ENCODE results near the gene SRP72. TPM values are rescaled to one million over a fixed set of nuclear protein-coding genes. Genes with fewer than 3 reads are reported as not detected.
A peak's percentile ranks its signal among the peaks of the same experiment; 100 is the strongest.

Gene SRP72
- total and polyA plus RNA-seq, 7 experiments from 2014 or later, result 98.4 to 174 (median 114) TPM

- Mint-ChIP-seq H3K4me3 (no peak overlapping the region), H3K27me3 (no peaks in the 10 kb centered on the region), H3K27ac (no peak overlapping the region), H3K9me3 (peaks cover 0 to 2% (median 0%) of the 10 kb centered on the region in 11 donors), H3K4me1 (peaks cover 1 to 37% (median 24%) of the 10 kb centered on the region in 7 donors), H3K36me3 (peaks cover 0 to 5% (median 0%) of the 10 kb centered on the region in 5 donors)
- no peaks in the 10 kb centered on the region for H3K36me3 ChIP-seq (ENCODE audit: control insufficient read depth in 2 of 3, insufficient read depth in 3 of 3, low read length in 3 of 3)
- intact Hi-C loops (cut with micrococcal nuclease), result loop anchor here in 1 of 2 donors (5.0 kb wide), 1 partner anchor 230 kb away; no protein-coding TSS in a partner anchor
- no peak for DNase-seq
- ChIA-PET CTCF (interaction anchor here (1.0 kb wide), 1 partner anchor 9 kb away, joined by 3 read pairs; the partner anchor contains the start of genes PAICS and PPAT), POLR2A (interaction anchor here (5.3 kb wide), 1 partner anchor 9 kb away, joined by 33 read pairs; the partner anchor contains the start of genes PAICS and PPAT)
- H3K9me3 ChIP-seq (ENCODE audit: control insufficient read depth in 2 of 3, low read length in 3 of 3), result no peaks in the 10 kb centered on the region
- no peak for ATAC-seq
- H3K27me3 ChIP-seq (ENCODE audit: control insufficient read depth in 2 of 2, insufficient read depth in 2 of 2, low read length in 2 of 2), result no peaks in the 10 kb centered on the region
- H3K4me3 ChIP-seq (ENCODE audit: low read length), result no peak overlapping the region
- H3K27ac ChIP-seq (ENCODE audit: low read depth, low read length), result no peak overlapping the region
- H3K4me1 ChIP-seq (ENCODE audit: control insufficient read depth in 2 of 2, insufficient read depth in 2 of 2, low read length in 2 of 2), result no peaks in the 10 kb centered on the region
These were observed 40.2 kb upstream of the SRP72 start for GRCh38 chr4:56427179-56427578.

- Histone ChIP-seq H3K36me3 (ENCODE audit: control insufficient read depth in 2 of 3, insufficient read depth in 3 of 3, low read length in 3 of 3) (no peaks in the 10 kb centered on the region), H3K27ac (ENCODE audit: low read depth, low read length) (no peak overlapping the region), H3K4me1 (ENCODE audit: control insufficient read depth in 2 of 2, insufficient read depth in 2 of 2, low read length in 2 of 2) (peaks cover 8% of the 10 kb centered on the region in 2 donors), H3K4me3 (ENCODE audit: low read length) (no peak overlapping the region), H3K27me3 (ENCODE audit: control insufficient read depth in 2 of 2, insufficient read depth in 2 of 2, low read length in 2 of 2) (no peaks in the 10 kb centered on the region), H3K9me3 (ENCODE audit: control insufficient read depth in 2 of 3, low read length in 3 of 3) (no peaks in the 10 kb centered on the region)
- no peak for ATAC-seq
- Mint-ChIP-seq H3K4me3 (no peak overlapping the region), H3K4me1 (peaks cover 15 to 51% (median 37%) of the 10 kb centered on the region in 7 donors), H3K9me3 (peaks cover 0 to 2% (median 0%) of the 10 kb centered on the region in 11 donors), H3K27me3 (no peaks in the 10 kb centered on the region), H3K36me3 (peaks cover 0 to 6% (median 0%) of the 10 kb centered on the region in 5 donors), H3K27ac (no peak overlapping the region)
- intact Hi-C loops (cut with micrococcal nuclease), result no loop called here
- POLR2A ChIA-PET, result no interaction called here
- CTCF ChIA-PET, result interaction anchor here (0.6 kb wide), 1 partner anchor 404 kb away, joined by 5 read pairs; no protein-coding TSS in a partner anchor
- no peak for DNase-seq
These were observed 37.2 kb upstream of the SRP72 start for GRCh38 chr4:56430203-56430602.

DNA sequence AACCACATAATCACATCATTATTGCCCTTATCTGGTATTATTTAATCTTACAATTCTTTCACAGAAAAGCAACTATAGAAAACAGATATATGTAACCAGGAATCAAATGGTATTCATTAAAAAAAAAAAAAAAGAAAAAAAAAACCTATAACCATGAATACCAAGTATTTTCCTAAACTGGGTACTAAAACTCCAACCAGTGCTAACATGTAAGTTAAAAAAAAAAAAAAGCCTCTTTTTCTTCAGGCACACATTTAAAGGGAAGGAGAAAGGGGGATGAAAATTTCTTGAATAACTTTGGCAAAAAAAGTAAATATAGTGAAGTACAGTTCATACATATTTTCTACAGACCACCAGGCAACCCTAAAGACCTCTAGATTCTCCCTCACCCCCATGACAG is 34.1 kb upstream of the SRP72 start:
- Histone ChIP-seq H3K4me1 (ENCODE audit: control insufficient read depth in 2 of 2, insufficient read depth in 2 of 2, low read length in 2 of 2) (peaks cover 12 to 15% of the 10 kb centered on the region in 2 donors), H3K27ac (ENCODE audit: low read depth, low read length) (no peak overlapping the region), H3K27me3 (ENCODE audit: control insufficient read depth in 2 of 2, insufficient read depth in 2 of 2, low read length in 2 of 2) (no peaks in the 10 kb centered on the region), H3K9me3 (ENCODE audit: control insufficient read depth in 2 of 3, low read length in 3 of 3) (no peaks in the 10 kb centered on the region), H3K4me3 (ENCODE audit: low read length) (no peak overlapping the region), H3K36me3 (ENCODE audit: control insufficient read depth in 2 of 3, insufficient read depth in 3 of 3, low read length in 3 of 3) (no peaks in the 10 kb centered on the region)
- ChIA-PET CTCF (interaction anchor here (1.0 to 1.5 kb wide), 2 partner anchors 8 to 10 kb away, joined by 4 read pairs; no protein-coding TSS in a partner anchor), POLR2A (interaction anchor here (1.5 kb wide), 1 partner anchor 475 kb away, joined by 3 read pairs; the partner anchor contains the start of gene REST)
- intact Hi-C loops (cut with micrococcal nuclease), result no loop called here
- DNase-seq (no peak), ATAC-seq (no peak)
- peaks cover 0 to 5% (median 0%) of the 10 kb centered on the region in 11 donors for H3K9me3 Mint-ChIP-seq
- H3K4me1 Mint-ChIP-seq, result peaks cover 27 to 62% (median 38%) of the 10 kb centered on the region in 7 donors
- peaks cover 0 to 4% (median 0%) of the 10 kb centered on the region in 5 donors for H3K36me3 Mint-ChIP-seq
- H3K4me3 Mint-ChIP-seq, result peak overlapping the region in 6 of 10 donors; percentile 11 to 96 (median 54)
- H3K27ac Mint-ChIP-seq, result no peak overlapping the region
- no peaks in the 10 kb centered on the region for H3K27me3 Mint-ChIP-seq

DNA sequence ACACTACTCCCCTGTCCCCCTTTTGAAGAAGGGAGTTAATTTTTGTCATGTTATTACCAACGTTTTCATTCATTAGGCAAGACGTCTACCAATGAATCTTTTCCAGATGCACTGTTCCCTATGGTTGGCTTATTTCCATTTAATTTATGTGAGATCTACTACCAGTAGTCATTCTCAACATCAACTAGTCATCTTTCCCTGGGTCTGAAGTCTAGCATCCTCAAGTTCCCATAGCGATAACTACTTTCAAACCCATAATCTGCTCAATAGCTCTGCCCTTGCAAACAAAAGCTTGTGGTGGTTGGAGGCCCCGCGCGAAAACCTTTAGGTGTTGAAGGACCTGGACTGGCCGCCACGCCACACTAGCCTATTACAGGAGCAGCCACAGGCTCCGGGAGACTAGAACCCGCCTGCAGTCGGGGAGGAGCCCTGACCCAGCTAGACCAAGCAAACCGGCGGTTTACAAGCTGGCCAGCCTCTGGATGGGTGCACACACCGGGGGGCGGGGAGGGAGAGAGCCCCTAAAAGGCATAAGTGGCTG is 32.7 kb upstream of the SRP72 start:
- intact Hi-C loops (cut with micrococcal nuclease), result loop anchor here (1.0 to 5.0 kb wide), 14 partner anchors 9 to 1037 kb away; partner anchors contain the start of genes AASDH (in 2 of the 2), NOA1 (in 2 of the 2), CEP135 (in 1 of the 2) and CLOCK (in 1 of the 2)
- ATAC-seq, result no peak
- peak overlapping the region; percentile 93 for H3K4me3 ChIP-seq (ENCODE audit: low read length)
- peak in 3 of 9 donors; percentile 2 to 13 (median 7) for DNase-seq
- H3K27ac ChIP-seq (ENCODE audit: low read depth, low read length), result peak overlapping the region; percentile 59
- Mint-ChIP-seq H3K4me3 (peak overlapping the region; percentile 81 to 99 (median 94)), H3K36me3 (peaks cover 0 to 5% (median 0%) of the 10 kb centered on the region in 5 donors), H3K9me3 (peaks cover 0 to 5% (median 0%) of the 10 kb centered on the region in 11 donors), H3K27me3 (no peaks in the 10 kb centered on the region), H3K4me1 (peaks cover 29 to 61% (median 43%) of the 10 kb centered on the region in 7 donors), H3K27ac (peak overlapping the region; percentile 48 to 97 (median 91))
- CTCF ChIA-PET, result interaction anchor here (1.0 to 2.3 kb wide), 7 partner anchors 9 to 365 kb away, joined by 3 to 15 read pairs (median 5); no protein-coding TSS in a partner anchor
- H3K4me1 ChIP-seq (ENCODE audit: control insufficient read depth in 2 of 2, insufficient read depth in 2 of 2, low read length in 2 of 2), result peaks cover 12 to 15% of the 10 kb centered on the region in 2 donors
- POLR2A ChIA-PET, result interaction anchor here (0.7 to 4.5 kb wide), 12 partner anchors 10 to 544 kb away, joined by 3 to 77 read pairs (median 28); partner anchors contain the start of genes AASDH, CEP135, NOA1 and POLR2B
- H3K36me3 ChIP-seq (ENCODE audit: control insufficient read depth in 2 of 3, insufficient read depth in 3 of 3, low read length in 3 of 3), result no peaks in the 10 kb centered on the region
- H3K9me3 ChIP-seq (ENCODE audit: control insufficient read depth in 2 of 3, low read length in 3 of 3), result no peaks in the 10 kb centered on the region
- no peaks in the 10 kb centered on the region for H3K27me3 ChIP-seq (ENCODE audit: control insufficient read depth in 2 of 2, insufficient read depth in 2 of 2, low read length in 2 of 2)

DNA sequence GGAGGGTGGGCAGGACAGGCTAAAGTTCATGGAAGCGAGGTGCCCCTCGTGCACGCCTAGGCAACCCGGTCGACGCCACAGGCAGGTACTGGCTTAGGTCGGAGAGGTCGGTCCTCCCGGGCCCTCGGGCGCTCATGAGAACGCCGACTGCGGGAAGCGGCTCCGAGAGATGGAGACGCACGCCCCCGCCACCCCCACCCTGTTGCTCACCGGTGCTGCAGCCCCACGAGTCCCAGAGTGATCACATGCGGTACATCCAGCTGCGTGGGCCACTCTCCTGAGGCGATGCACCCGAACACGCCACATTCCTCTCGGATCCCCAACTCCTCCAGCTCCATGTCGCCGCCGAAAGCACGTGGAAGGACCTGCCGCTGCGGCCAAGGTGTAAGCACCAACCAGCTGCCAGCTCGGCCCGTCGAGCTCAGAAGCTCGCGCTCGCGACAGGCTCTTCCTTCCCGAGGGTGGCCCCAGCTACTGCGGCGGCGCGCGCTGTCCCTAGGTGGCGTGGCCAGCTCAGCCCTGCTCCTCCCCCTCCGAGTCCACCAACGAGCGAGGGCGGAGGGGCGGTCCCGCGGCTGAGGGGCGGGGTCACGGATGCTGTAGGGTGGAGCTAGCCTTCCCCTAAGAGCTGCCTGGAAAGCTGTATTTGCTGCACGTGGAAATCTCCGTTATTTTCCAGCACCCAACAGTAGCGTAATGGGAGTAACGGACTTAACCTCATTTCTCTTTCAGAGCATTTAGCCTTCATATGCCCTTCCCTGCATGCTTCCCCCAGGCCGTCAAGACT is 32.1 kb upstream of the SRP72 start, which contains the start of gene PPAT:
Gene PPAT (minus strand): TSS at position 476 of the 787 bp plus-strand sequence. CDS start 138 bp downstream, at position 338.
- H3K27me3 ChIP-seq (ENCODE audit: control insufficient read depth in 2 of 2, insufficient read depth in 2 of 2, low read length in 2 of 2), result no peaks in the 10 kb centered on the region
- peaks cover 32 to 63% (median 46%) of the 10 kb centered on the region in 7 donors for H3K4me1 Mint-ChIP-seq

More for the DNA sequence above, 32.1 kb upstream of the SRP72 start, which contains the start of gene PPAT:
- peak; percentile 91 for ATAC-seq
- peak within 1 kb of the TSS; percentile 59 for H3K27ac ChIP-seq (ENCODE audit: low read depth, low read length)
- peaks cover 12 to 15% of the 10 kb centered on the region in 2 donors for H3K4me1 ChIP-seq (ENCODE audit: control insufficient read depth in 2 of 2, insufficient read depth in 2 of 2, low read length in 2 of 2)
- POLR2A ChIA-PET, result interaction anchor here (0.6 to 4.5 kb wide), 30 partner anchors 9 to 1040 kb away, joined by 3 to 77 read pairs (median 4); partner anchors contain the start of genes AASDH, CEP135, EXOC1 and NOA1
- peak within 1 kb of the TSS; percentile 93 for H3K4me3 ChIP-seq (ENCODE audit: low read length)
- no peaks in the 10 kb centered on the region for H3K36me3 ChIP-seq (ENCODE audit: control insufficient read depth in 2 of 3, insufficient read depth in 3 of 3, low read length in 3 of 3)
- peak; percentile 97 to 100 (median 99) for DNase-seq
- Mint-ChIP-seq H3K4me3 (peak within 1 kb of the TSS; percentile 81 to 99 (median 94)), H3K27ac (peak within 1 kb of the TSS; percentile 78 to 98 (median 91)), H3K27me3 (no peaks in the 10 kb centered on the region), H3K36me3 (peaks cover 0 to 8% (median 0%) of the 10 kb centered on the region in 5 donors), H3K9me3 (peaks cover 0 to 5% (median 0%) of the 10 kb centered on the region in 11 donors)
- intact Hi-C loops (cut with micrococcal nuclease), result loop anchor here (1.0 to 5.0 kb wide), 14 partner anchors 10 to 1038 kb away; partner anchors contain the start of genes AASDH (in 2 of the 2), NOA1 (in 2 of the 2), CEP135 (in 1 of the 2) and CLOCK (in 1 of the 2)
- no peaks in the 10 kb centered on the region for H3K9me3 ChIP-seq (ENCODE audit: control insufficient read depth in 2 of 3, low read length in 3 of 3)
- CTCF ChIA-PET, result interaction anchor here (0.9 to 2.3 kb wide), 12 partner anchors 8 to 543 kb away, joined by 3 to 15 read pairs (median 4); partner anchors contain the start of genes AASDH, POLR2B and REST

All from naive thymus-derived CD4-positive, alpha-beta T cell (primary cell).